NCI-H526 (cell line): Measurements from ENCODE around the gene ZSCAN10.

ENCODE experiments used
- DNase-seq, 2 experiments: peaks; one replicate each; lab custom pipeline; 2025; lab: John Stamatoyannopoulos, UW

The ZSCAN10 gene

GRCh38 chr16:3046641-3047386 lies 52.3 kb downstream of the ZSCAN10 start:
- DNase-seq = no peak

GRCh38 chr16:3045758-3046640 lies 53.1 kb downstream of the ZSCAN10 start, which contains the start of gene MMP25:
MMP25 (plus strand) TSS chr16:3046561; CDS start chr16:3046918, 357 bp downstream.
- DNase-seq = no peak

GRCh38 chr16:3044708-3045107 lies 54.4 kb downstream of the ZSCAN10 start:
- DNase-seq = no peak

DNA sequence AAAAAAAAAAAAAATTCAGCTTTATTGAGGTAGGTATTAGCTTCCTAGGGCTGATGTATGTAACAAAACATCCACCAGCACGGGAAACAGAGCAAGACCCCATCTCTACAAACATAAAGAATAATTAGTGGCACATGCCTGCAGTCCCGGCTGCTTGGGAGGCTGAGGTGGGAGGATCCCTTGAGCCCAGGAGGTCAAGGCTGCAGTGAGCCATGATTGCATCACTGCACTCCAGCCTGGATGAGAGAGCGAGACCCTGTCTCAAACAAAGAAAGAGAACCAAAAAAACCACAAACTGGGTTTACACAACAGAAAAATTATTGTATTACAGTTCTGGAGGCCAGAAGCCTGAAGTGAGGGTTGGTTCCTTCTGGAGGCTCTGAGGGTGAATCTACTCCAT lies 56.7 kb downstream of the ZSCAN10 start:
- no peak for DNase-seq

- DNase-seq = no peak
Observed at GRCh38 chr16:3038896-3039295, 60.2 kb downstream of the ZSCAN10 start.
